ENCODE measurements around the gene STARD8.
A peak's percentile ranks its signal among the peaks of the same experiment; 100 is the strongest.
"Not testable (repeated sequence)": the region's sequence is repeated elsewhere in the genome, so short reads cannot be mapped to it uniquely, and the experiment has no call there.

STARD8 gene

GRCh38 chrX:68677998-68678397, 30.5 kb downstream of the STARD8 start:
- no peak for ATAC-seq
- Mint-ChIP-seq H3K27ac (no peak overlapping the region), H3K27me3 (no peaks in the 10 kb centered on the region)

GRCh38 chrX:68681443-68681941, 34.0 kb downstream of the STARD8 start:
- H3K4me1 Mint-ChIP-seq, result peaks cover 27% of the 10 kb centered on the region
- H3K9me3 Mint-ChIP-seq, result no peaks in the 10 kb centered on the region
- ATAC-seq, result peak; percentile 70
- no peak overlapping the region for H3K4me3 Mint-ChIP-seq
- DNase-seq, result peak in 1 of 2 donors; percentile 37
- H3K27ac Mint-ChIP-seq, result no peak overlapping the region
- peaks cover 11% of the 10 kb centered on the region for H3K27me3 Mint-ChIP-seq

More at GRCh38 chrX:68677998-68678397, 30.5 kb downstream of the STARD8 start:
- DNase-seq, result no peak
- no peak overlapping the region for H3K4me3 Mint-ChIP-seq
- no peaks in the 10 kb centered on the region for H3K9me3 Mint-ChIP-seq
- H3K4me1 Mint-ChIP-seq, result peaks cover 5% of the 10 kb centered on the region

DNA sequence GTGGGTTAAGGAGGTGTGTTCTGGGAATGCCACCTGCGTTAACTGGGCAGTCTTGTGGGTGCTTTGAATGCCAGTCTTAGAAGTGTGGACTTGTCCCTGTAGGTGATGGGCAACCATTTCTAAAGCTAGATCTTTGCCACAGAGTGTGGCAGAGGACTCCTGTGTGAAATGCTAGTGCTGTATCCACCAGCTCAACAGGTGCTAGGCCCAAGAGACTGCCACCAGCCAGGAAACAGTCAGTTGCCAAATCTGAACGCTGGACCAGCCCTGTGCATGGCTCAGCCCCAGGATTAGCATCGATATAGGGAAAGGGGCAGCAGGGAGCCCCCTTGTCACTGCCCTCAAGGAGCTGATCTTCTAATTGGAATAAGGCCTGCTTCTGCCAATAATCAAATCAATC, 35.3 kb downstream of the STARD8 start:
- Mint-ChIP-seq H3K27me3 (peaks cover 24% of the 10 kb centered on the region), H3K27ac (no peak overlapping the region), H3K9me3 (no peaks in the 10 kb centered on the region), H3K4me1 (peaks cover 36% of the 10 kb centered on the region), H3K4me3 (no peak overlapping the region)
- DNase-seq (no peak), ATAC-seq (no peak)

DNA sequence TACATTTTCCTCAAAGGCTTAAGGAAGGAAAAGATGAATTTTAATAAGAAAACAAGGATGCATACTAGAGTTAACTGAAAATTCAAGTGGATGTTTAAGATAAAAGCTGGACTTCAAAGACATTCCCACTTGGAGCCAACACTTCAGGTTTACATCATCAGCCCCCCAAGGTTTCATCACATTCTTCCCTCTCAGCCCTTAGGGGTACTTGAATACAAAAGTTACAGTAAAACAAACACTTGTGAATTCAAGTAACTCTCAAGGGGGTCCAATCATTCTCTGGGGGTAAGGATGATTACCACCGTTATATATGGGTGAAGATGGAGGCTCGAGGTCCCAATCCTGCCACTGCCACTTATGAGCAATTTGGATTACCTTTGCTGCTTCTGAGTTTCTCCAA, 36.1 kb downstream of the STARD8 start:
- Mint-ChIP-seq H3K4me1 (peaks cover 36% of the 10 kb centered on the region), H3K27me3 (peaks cover 27% of the 10 kb centered on the region), H3K27ac (no peak overlapping the region), H3K9me3 (no peaks in the 10 kb centered on the region), H3K4me3 (no peak overlapping the region)
- ATAC-seq (no peak), DNase-seq (no peak)

GRCh38 chrX:68684291-68684918, 36.9 kb downstream of the STARD8 start:
- peak in 1 of 2 donors; percentile 38 for DNase-seq
- Mint-ChIP-seq H3K9me3 (no peaks in the 10 kb centered on the region), H3K4me1 (peaks cover 36% of the 10 kb centered on the region), H3K4me3 (peak overlapping the region; percentile 3 to 18), H3K27me3 (peaks cover 27% of the 10 kb centered on the region), H3K27ac (no peak overlapping the region)
- ATAC-seq, result peak; percentile 39

- Mint-ChIP-seq H3K9me3 (no peaks in the 10 kb centered on the region), H3K27me3 (peaks cover 27% of the 10 kb centered on the region)
- DNase-seq, result no peak
Measured at GRCh38 chrX:68684919-68685304, 37.4 kb downstream of the STARD8 start.

GRCh38 chrX:68685685-68686084, 38.2 kb downstream of the STARD8 start:
- ATAC-seq, result no peak
- H3K9me3 Mint-ChIP-seq, result no peaks in the 10 kb centered on the region

More at GRCh38 chrX:68684919-68685304, 37.4 kb downstream of the STARD8 start:
- no peak overlapping the region for H3K27ac Mint-ChIP-seq
- peaks cover 36% of the 10 kb centered on the region for H3K4me1 Mint-ChIP-seq
- H3K4me3 Mint-ChIP-seq, result no peak overlapping the region
- no peak for ATAC-seq

DNA sequence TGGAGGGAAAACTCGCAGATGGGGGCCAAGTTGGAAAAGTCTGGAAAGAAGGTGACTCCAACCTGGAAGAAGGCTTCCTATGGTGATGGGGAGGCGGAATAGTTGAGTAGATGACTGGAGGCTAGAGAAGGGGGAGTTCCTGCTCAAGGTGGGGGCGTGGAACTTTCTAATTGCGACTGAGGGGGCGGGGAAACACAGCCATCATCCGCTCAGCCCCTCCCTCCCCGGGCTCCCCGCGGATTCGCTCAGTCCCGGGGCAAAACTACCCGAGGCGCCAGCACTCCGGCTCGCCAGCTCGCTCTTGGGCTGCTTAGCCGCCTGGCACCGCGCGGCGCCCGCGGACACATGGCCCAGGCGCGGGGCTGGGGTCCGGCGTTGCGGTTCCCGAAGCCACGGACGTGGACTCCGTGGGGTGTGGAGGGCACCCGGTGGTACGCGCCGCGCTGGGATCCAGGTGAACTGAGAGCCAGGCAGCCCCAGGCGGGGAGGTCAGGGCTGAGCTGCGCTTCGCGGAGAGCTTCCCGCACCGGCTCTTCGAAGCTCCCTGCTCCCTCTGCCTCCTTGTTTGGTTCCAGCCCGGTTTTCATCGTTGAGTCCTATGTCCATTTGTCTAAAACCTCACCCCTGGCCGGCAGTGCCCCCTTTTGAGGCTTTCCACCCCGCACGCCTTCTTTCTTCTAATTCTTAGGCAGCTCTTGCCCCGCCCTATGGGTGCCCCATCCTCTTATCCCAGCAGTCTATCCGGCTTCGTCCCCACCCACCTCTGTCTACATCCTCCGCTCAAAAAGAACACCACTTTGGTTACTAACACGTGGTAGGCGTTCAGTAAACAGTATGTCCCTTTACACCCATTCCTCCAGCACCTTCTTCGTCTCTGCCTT, 38.9 kb downstream of the STARD8 start:
- Mint-ChIP-seq H3K4me3 (peak overlapping the region; percentile 78 to 79), H3K27ac (peak overlapping the region; percentile 77 to 84), H3K4me1 (peaks cover 35% of the 10 kb centered on the region), H3K9me3 (no peaks in the 10 kb centered on the region), H3K27me3 (peaks cover 33% of the 10 kb centered on the region)
- peak in 1 of 2 donors; percentile 26 for DNase-seq
- ATAC-seq, result peak; percentile 69

More at GRCh38 chrX:68685685-68686084, 38.2 kb downstream of the STARD8 start:
- Mint-ChIP-seq H3K27ac (peak overlapping the region; percentile 27 to 84), H3K4me3 (peak overlapping the region; percentile 76 to 78), H3K27me3 (peaks cover 27% of the 10 kb centered on the region), H3K4me1 (peaks cover 32% of the 10 kb centered on the region)
- no peak for DNase-seq

- Mint-ChIP-seq H3K4me1 (peaks cover 34% of the 10 kb centered on the region), H3K27me3 (peaks cover 44% of the 10 kb centered on the region)
- H3K27ac Mint-ChIP-seq, DNase-seq, H3K9me3 Mint-ChIP-seq, H3K4me3 Mint-ChIP-seq, ATAC-seq: not testable (repeated sequence)
Measured at GRCh38 chrX:68688931-68689330, 41.5 kb downstream of the STARD8 start.

- Mint-ChIP-seq H3K27me3 (peaks cover 56% of the 10 kb centered on the region), H3K9me3 (no peaks in the 10 kb centered on the region), H3K4me3 (no peak overlapping the region), H3K4me1 (peaks cover 30% of the 10 kb centered on the region), H3K27ac (no peak overlapping the region)
- ATAC-seq, result no peak
- DNase-seq, result no peak
Measured at GRCh38 chrX:68690936-68691501, 43.6 kb downstream of the STARD8 start.

GRCh38 chrX:68691921-68692320, 44.5 kb downstream of the STARD8 start:
- Mint-ChIP-seq H3K4me1 (peaks cover 26% of the 10 kb centered on the region), H3K27ac (no peak overlapping the region), H3K9me3 (no peaks in the 10 kb centered on the region), H3K27me3 (peaks cover 53% of the 10 kb centered on the region), H3K4me3 (no peak overlapping the region)
- DNase-seq (no peak), ATAC-seq (no peak)

- ATAC-seq, result no peak
- H3K27me3 Mint-ChIP-seq, result peaks cover 46% of the 10 kb centered on the region
- no peaks in the 10 kb centered on the region for H3K9me3 Mint-ChIP-seq
- DNase-seq, result no peak
- peaks cover 21% of the 10 kb centered on the region for H3K4me1 Mint-ChIP-seq
- no peak overlapping the region for H3K4me3 Mint-ChIP-seq
- H3K27ac Mint-ChIP-seq, result no peak overlapping the region
Measured at GRCh38 chrX:68692651-68693050, 45.2 kb downstream of the STARD8 start.

- no peaks in the 10 kb centered on the region for H3K9me3 Mint-ChIP-seq
- H3K4me3 Mint-ChIP-seq, result peak overlapping the region; percentile 78 to 80
- ATAC-seq (peak; percentile 46), DNase-seq (peak in 1 of 2 donors; percentile 18)
- peaks cover 21% of the 10 kb centered on the region for H3K4me1 Mint-ChIP-seq
- peak overlapping the region; percentile 12 to 87 for H3K27ac Mint-ChIP-seq
- H3K27me3 Mint-ChIP-seq, result peaks cover 48% of the 10 kb centered on the region
Measured at GRCh38 chrX:68693481-68694434, 46.3 kb downstream of the STARD8 start.

DNA sequence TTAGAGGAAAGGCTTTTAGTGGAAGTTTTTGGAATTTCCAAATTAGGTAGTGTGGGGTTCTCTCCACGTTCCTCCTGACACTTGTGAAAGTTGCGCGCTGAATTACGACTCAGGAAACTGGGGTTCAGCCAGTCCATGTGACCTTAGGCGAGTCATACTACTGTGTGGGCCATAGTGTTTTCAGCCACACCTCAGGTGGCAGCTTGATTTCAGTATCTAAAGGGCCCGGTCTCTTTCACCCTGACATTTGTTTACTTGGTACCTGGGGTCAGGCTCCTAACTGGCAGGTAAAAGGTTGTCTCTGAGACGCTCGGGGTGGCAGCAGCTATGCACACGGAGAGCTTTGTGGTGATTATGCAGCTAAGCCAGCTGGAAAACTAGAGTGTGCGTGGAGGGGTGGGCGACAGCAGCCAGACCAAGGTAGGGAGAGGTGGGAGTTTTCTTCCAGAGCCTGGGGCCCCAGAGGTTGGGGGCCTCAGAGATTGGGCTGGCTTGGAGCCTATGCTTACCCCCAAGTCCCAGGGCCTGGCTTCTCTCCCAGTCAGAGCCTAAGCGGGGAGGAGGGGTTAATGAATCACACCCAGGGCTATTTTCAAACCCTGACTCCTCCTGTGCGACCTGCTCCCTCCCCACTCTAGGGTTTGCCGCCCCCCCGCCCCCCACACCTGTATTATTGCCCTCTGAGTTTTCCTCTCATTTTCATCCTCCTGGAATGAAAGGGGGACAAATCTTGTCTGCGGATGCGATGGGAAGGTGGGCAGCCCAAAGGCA, 47.2 kb downstream of the STARD8 start:
- H3K4me3 Mint-ChIP-seq, result peak overlapping the region; percentile 78 to 80
- peaks cover 21% of the 10 kb centered on the region for H3K4me1 Mint-ChIP-seq
- H3K27me3 Mint-ChIP-seq, result peaks cover 48% of the 10 kb centered on the region
- ATAC-seq (peak; percentile 74), DNase-seq (peak in 1 of 2 donors; percentile 31)
- H3K9me3 Mint-ChIP-seq, result no peaks in the 10 kb centered on the region
- peak overlapping the region in 1 of 2 donors; percentile 87 for H3K27ac Mint-ChIP-seq

Measured in stimulated activated naive CD8-positive, alpha-beta T cell treated with anti-CD3 and anti-CD28 coated beads, Interleukin-15, amount 100 ng/mL, for 72 hours (primary cell).